HEK293 (cell line): ENCODE measurements around the gene DNAJC6.
A peak's percentile ranks its signal among the peaks of the same experiment; 100 is the strongest.

Source experiments
- CTCF ChIA-PET: fragments of 350-600 bp; formaldehyde crosslinking; extraction: SDS; loops from one replicate; lab custom pipeline; 2021; ENCODE audit warnings: antibody characterized with exemption; lab: Yijun Ruan, JAX
- POLR2A ChIA-PET: fragments of 300-600 bp; formaldehyde crosslinking; extraction: SDS; loops from one replicate; lab custom pipeline; 2020; ENCODE audit warnings: antibody characterized with exemption, inconsistent platforms; lab: Yijun Ruan, JAX
- H3K27ac ChIP-seq: fragments of 200-500 bp; sonication (Bioruptor generic); 2 replicates; pipeline ENCODE4 v1.5.1; 2014; ENCODE audit warnings: low read depth, low read length, control low read depth, inconsistent platforms; ENCODE audit errors: extremely low read depth
- H3K36me3 ChIP-seq, 2 experiments: fragments of 200-500 bp in 1 of 2; sonication (Bioruptor generic) in 1 of 2; 1 replicate in 1 of 2; 2 replicates in 1 of 2; pipeline ENCODE4 v1.5.1; 2014 to 2017; ENCODE audit warnings: inconsistent platforms in 2 of 2, low read length in 2 of 2; ENCODE audit not compliant: control insufficient read depth in 2 of 2, insufficient read depth in 1 of 2
- H3K4me1 ChIP-seq: fragments of 200-500 bp; sonication (Bioruptor generic); 2 replicates; pipeline ENCODE4 v1.5.1; 2014; ENCODE audit warnings: mild to moderate bottlenecking, low read length, inconsistent platforms; ENCODE audit not compliant: control insufficient read depth, insufficient read depth
- H3K4me3 ChIP-seq: 2 replicates; pipeline ENCODE4 v1.5.1; 2011; ENCODE audit warnings: low read depth, mild to moderate bottlenecking, control low read depth, low read length, moderate library complexity
- H3K9me3 ChIP-seq: fragments of 200-500 bp; sonication (Bioruptor generic); 2 replicates; pipeline ENCODE4 v1.5.1; 2014; ENCODE audit warnings: low read depth, low read length, inconsistent platforms; ENCODE audit not compliant: control insufficient read depth, insufficient read depth
- BCL11B ChIP-seq: fragments of 450-650 bp; formaldehyde crosslinking; IDR thresholded peaks from 2 replicates; pipeline ENCODE4 v1.5.1; 2016; ENCODE audit warnings: low read depth, missing biosample characterization, missing genetic modification characterization
- PBX3 ChIP-seq: sonication (generic); formaldehyde crosslinking; IDR thresholded peaks from 2 replicates; pipeline ENCODE4 v1.8.1; 2022; ENCODE audit warnings: mild to moderate bottlenecking, moderate library complexity, missing genetic modification reagents
- PRDM10 ChIP-seq: fragments of 450-650 bp; formaldehyde crosslinking; IDR thresholded peaks from 2 replicates; pipeline ENCODE4 v1.5.1; 2016; ENCODE audit warnings: missing biosample characterization, missing genetic modification characterization
- WT1 ChIP-seq: fragments of 450-650 bp; formaldehyde crosslinking; IDR thresholded peaks from 2 replicates; pipeline ENCODE4 v1.5.1; 2016; ENCODE audit warnings: missing biosample characterization, missing genetic modification characterization
- ZBTB1 ChIP-seq: fragments of 450-650 bp; formaldehyde crosslinking; IDR thresholded peaks from 2 replicates; pipeline ENCODE4 v1.5.1; 2016; ENCODE audit warnings: missing biosample characterization, missing genetic modification characterization
- ZBTB7A ChIP-seq: fragments of 450-650 bp; formaldehyde crosslinking; IDR thresholded peaks from 2 replicates; pipeline ENCODE4 v1.5.1; 2016; ENCODE audit warnings: low read depth, missing biosample characterization, missing genetic modification characterization
- ZFHX2 ChIP-seq: fragments of 450-650 bp; formaldehyde crosslinking; conservative IDR thresholded peaks from 2 replicates; pipeline ENCODE4 v1.5.1; 2016; ENCODE audit warnings: missing biosample characterization, missing genetic modification characterization
- ZNF18 ChIP-seq: fragments of 450-650 bp; formaldehyde crosslinking; IDR thresholded peaks from 2 replicates; pipeline ENCODE4 v1.5.1; 2016; ENCODE audit warnings: missing biosample characterization, missing genetic modification characterization
- ZNF274 ChIP-seq, 2 experiments: fragments of 200-500 bp in 1 of 2; fragments of 450-650 bp in 1 of 2; sonication (Bioruptor generic) in 1 of 2; formaldehyde crosslinking in 1 of 2; IDR thresholded peaks; 2 replicates each; pipeline versions ENCODE4 v1.5.1 to v1.6.1; 2014 to 2016; ENCODE audit warnings: borderline replicate concordance in 1 of 2, inconsistent platforms in 1 of 2, low read length in 1 of 2, missing biosample characterization in 1 of 2, missing genetic modification characterization in 1 of 2
- ZNF398 ChIP-seq: fragments of 450-650 bp; formaldehyde crosslinking; IDR thresholded peaks from 2 replicates; pipeline ENCODE4 v1.5.1; 2017; ENCODE audit warnings: missing biosample characterization, missing genetic modification characterization
- ZNF404 ChIP-seq: fragments of 450-650 bp; formaldehyde crosslinking; IDR thresholded peaks from 2 replicates; pipeline ENCODE4 v1.5.1; 2017; ENCODE audit warnings: missing biosample characterization, missing genetic modification characterization
- ZNF416 ChIP-seq: fragments of 450-650 bp; formaldehyde crosslinking; IDR thresholded peaks from 2 replicates; pipeline ENCODE4 v1.5.1; 2016; ENCODE audit warnings: missing biosample characterization, missing genetic modification characterization
- ZNF518A ChIP-seq: fragments of 450-650 bp; formaldehyde crosslinking; conservative IDR thresholded peaks from 2 replicates; pipeline ENCODE4 v1.5.1; 2016; ENCODE audit warnings: low read depth, missing biosample characterization, missing genetic modification characterization
- ZNF521 ChIP-seq: fragments of 450-650 bp; formaldehyde crosslinking; IDR thresholded peaks from 2 replicates; pipeline ENCODE4 v1.5.1; 2017; ENCODE audit warnings: missing biosample characterization, mild to moderate bottlenecking, missing genetic modification characterization
- ZNF621 ChIP-seq: fragments of 450-650 bp; formaldehyde crosslinking; IDR thresholded peaks from 2 replicates; pipeline ENCODE4 v1.5.1; 2017; ENCODE audit warnings: missing biosample characterization, missing genetic modification characterization
- ZNF626 ChIP-seq: fragments of 450-650 bp; sonication (Bioruptor Pico); formaldehyde crosslinking; IDR thresholded peaks from 2 replicates; pipeline ENCODE4 v1.5.1; 2018; ENCODE audit warnings: missing biosample characterization, missing genetic modification characterization, inconsistent platforms
- ZNF629 ChIP-seq: fragments of 450-650 bp; formaldehyde crosslinking; IDR thresholded peaks from 2 replicates; pipeline ENCODE4 v1.5.1; 2017; ENCODE audit warnings: missing biosample characterization, missing genetic modification characterization
- ZNF645 ChIP-seq: fragments of 450-650 bp; formaldehyde crosslinking; IDR thresholded peaks from 2 replicates; pipeline ENCODE4; 2016; ENCODE audit warnings: missing biosample characterization, missing genetic modification characterization

Gene DNAJC6

GRCh38 chr1:65437616-65438015, 128.3 kb downstream of the DNAJC6 start (continued):
- TF ChIP-seq PBX3 (CRISPR knock-in tag), result no peak
- TF ChIP-seq ZNF274 (IDR thresholded peaks at IDR 0.05; ENCODE audit: low read length), result no peak
- no peak for TF ChIP-seq ZNF274 (tag by site-specific recombination; IDR thresholded peaks at IDR 0.05; ENCODE audit: borderline replicate concordance)

GRCh38 chr1:65440322-65440900, 131.1 kb downstream of the DNAJC6 start:
- POLR2A ChIA-PET, result no interaction called here
- H3K9me3 ChIP-seq, result no peaks in the 10 kb centered on the region
- H3K27ac ChIP-seq, result no peak overlapping the region
- CTCF ChIA-PET, result interaction anchor here (0.6 to 3.0 kb wide), 5 partner anchors 10 to 247 kb away, joined by 3 to 17 read pairs (median 4); no protein-coding TSS in a partner anchor
- TF ChIP-seq ZFHX2 (0 out of 2 replicates have a peak, but pooled peaks have one; percentile 17), ZNF645 (tag by site-specific recombination) (no peak), BCL11B (tag by site-specific recombination) (no peak), ZBTB1 (no peak), ZNF416 (tag by site-specific recombination) (no peak), ZBTB7A (tag by site-specific recombination) (no peak), WT1 (no peak), ZNF521 (no peak), ZNF404 (no peak)
- H3K4me1 ChIP-seq, result peaks cover 5% of the 10 kb centered on the region; the same call in 1 of the 2 replicates
- no peak overlapping the region for H3K4me3 ChIP-seq
- H3K36me3 ChIP-seq, result no peaks in the 10 kb centered on the region

GRCh38 chr1:65440915-65441314, 131.6 kb downstream of the DNAJC6 start:
- POLR2A ChIA-PET, result no interaction called here
- H3K4me1 ChIP-seq, result peaks cover 5% of the 10 kb centered on the region; the same call in 1 of the 2 replicates
- CTCF ChIA-PET, result interaction anchor here (0.5 to 3.0 kb wide), 6 partner anchors 10 to 247 kb away, joined by 3 to 17 read pairs (median 4); no protein-coding TSS in a partner anchor
- no peak overlapping the region for H3K27ac ChIP-seq
- no peak overlapping the region for H3K4me3 ChIP-seq
- H3K9me3 ChIP-seq, result no peaks in the 10 kb centered on the region
- H3K36me3 ChIP-seq, result no peaks in the 10 kb centered on the region
- no peak for TF ChIP-seq ZNF18 (tag by site-specific recombination)
- no peak for TF ChIP-seq ZNF518A (tag by site-specific recombination)
- no peak for TF ChIP-seq ZNF626
- TF ChIP-seq ZNF629, result no peak
- no peak for TF ChIP-seq PRDM10 (tag by site-specific recombination)
- no peak for TF ChIP-seq ZNF398 (tag by site-specific recombination)
- no peak for TF ChIP-seq ZNF621 (tag by site-specific recombination)
